Measurements from ENCODE around the gene NKG7. TPM values are rescaled to one million over a fixed set of nuclear protein-coding genes. Genes with fewer than 3 reads are reported as not detected.

NKG7 gene
- total RNA-seq, 4 donors from 2014 or later = 1.5 to 4.1 (median 2.4) TPM; not detected in 1

DNA sequence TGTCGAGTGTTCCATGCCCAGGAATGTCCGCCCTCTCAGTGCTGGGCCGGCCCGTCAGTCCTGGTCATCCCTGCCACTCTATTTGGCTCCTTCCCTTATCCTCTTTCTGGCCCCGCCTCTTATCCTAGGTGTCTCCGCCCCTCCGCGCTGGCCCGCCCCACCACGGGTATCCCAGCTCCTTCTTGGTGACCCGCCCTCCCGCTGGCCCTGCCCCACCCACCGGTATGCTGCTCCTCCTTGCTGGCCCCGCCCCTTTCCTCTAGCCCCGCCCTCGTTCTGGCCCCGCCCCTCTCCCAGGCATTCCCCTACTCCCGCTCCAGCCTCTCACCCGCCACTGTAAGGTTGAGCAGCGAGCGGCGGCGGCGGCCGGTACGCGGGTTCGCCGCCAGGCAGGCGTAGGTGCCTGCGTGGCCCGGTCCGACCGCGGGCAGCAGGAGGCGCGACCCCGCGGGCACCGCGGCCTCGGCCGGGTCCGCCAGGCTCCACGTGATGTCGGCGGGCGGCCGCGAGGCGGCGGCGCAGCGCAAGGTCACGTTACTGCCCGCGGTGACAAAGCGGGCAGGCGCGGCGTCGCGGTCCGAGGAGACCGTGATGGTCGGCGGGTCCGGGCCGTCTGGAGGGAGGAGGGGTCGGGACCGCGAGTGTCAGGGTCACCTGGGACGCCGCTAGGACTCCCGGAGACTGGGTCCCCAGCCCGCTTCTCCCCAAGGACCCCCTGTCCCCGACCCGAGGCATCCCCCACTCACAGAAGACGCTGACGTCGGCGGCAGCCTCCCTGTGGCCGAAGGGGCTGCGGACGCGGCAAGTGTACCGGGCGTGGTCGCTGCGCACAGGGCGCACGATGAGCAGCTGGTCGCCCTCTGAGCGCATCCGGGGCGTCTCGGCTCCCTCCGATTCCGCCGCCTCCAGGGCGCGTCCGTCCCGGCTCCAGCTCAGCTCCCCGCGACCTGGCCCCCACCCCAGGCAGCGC is 32.5 kb downstream of the NKG7 start:
- TF ChIP-seq, protein P1, sequence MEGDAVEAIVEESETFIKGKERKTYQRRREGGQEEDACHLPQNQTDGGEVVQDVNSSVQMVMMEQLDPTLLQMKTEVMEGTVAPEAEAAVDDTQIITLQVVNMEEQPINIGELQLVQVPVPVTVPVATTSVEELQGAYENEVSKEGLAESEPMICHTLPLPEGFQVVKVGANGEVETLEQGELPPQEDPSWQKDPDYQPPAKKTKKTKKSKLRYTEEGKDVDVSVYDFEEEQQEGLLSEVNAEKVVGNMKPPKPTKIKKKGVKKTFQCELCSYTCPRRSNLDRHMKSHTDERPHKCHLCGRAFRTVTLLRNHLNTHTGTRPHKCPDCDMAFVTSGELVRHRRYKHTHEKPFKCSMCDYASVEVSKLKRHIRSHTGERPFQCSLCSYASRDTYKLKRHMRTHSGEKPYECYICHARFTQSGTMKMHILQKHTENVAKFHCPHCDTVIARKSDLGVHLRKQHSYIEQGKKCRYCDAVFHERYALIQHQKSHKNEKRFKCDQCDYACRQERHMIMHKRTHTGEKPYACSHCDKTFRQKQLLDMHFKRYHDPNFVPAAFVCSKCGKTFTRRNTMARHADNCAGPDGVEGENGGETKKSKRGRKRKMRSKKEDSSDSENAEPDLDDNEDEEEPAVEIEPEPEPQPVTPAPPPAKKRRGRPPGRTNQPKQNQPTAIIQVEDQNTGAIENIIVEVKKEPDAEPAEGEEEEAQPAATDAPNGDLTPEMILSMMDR (IDR thresholded peaks at IDR 0.05) = peak; percentile 12 to 63 (median 33)
- TF ChIP-seq POLR2AphosphoS5 (IDR thresholded peaks at IDR 0.05) (peak; percentile 80 to 90), EP300 (IDR thresholded peaks at IDR 0.05) (no peak), POLR2A (IDR thresholded peaks at IDR 0.05; ENCODE audit: low read depth) (no peak)
- intact Hi-C loops (cut with DNase I) = loop anchor here (1.0 to 10.0 kb wide), 6 partner anchors 26 to 345 kb away; partner anchors contain the start of genes C19orf84 and ETFB
- Histone ChIP-seq H3K4me3 (peak overlapping the region; percentile 57 to 76 (median 73)), H3K27ac (replicated peaks in 1 of 4) (peak overlapping the region; percentile 84 to 92 (median 88)), H3K27me3 (no peaks in the 10 kb centered on the region), H3K4me1 (peaks cover 6 to 45% (median 24%) of the 10 kb centered on the region in 4 donors), H3K9me3 (no peaks in the 10 kb centered on the region), H3K36me3 (peaks cover 0 to 11% (median 7%) of the 10 kb centered on the region in 4 donors)
- WGBS = under 1% methylated on average over 21 of the region's 107 CpGs
- peak; percentile 100 for DNase-seq (ENCODE audit: extremely low spot score)

DNA sequence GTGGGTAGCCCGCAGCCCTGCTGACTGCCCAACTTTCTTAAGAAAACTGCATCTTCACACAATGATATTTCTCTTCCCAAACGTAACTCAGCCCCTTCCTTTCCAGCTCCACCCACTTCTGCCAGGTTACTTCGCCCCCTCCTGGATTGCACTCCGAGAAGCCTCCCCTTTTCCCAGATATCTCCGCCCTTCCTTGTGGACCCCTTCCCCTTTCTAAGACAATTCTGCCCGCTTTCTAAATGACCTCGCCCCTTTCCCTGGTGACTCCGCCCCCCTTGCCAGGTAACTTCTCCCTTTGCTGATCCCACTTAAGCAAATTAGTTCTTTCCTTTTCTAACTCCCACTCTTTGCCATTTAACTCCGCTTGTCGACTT is 33.2 kb downstream of the NKG7 start:
- H3K4me1 ChIP-seq = peaks cover 6 to 45% (median 24%) of the 10 kb centered on the region in 4 donors
- H3K36me3 ChIP-seq = peaks cover 0 to 4% (median under 1%) of the 10 kb centered on the region in 4 donors
- peak overlapping the region; percentile 57 to 76 (median 73) for H3K4me3 ChIP-seq
- intact Hi-C loops (cut with DNase I) = loop anchor here (2.0 to 10.0 kb wide), 3 partner anchors 68 to 316 kb away; no protein-coding TSS in a partner anchor
- DNase-seq (ENCODE audit: extremely low spot score) = no peak
- H3K9me3 ChIP-seq = no peaks in the 10 kb centered on the region
- TF ChIP-seq POLR2A (IDR thresholded peaks at IDR 0.05; ENCODE audit: low read depth) = no peak
- TF ChIP-seq POLR2AphosphoS5 (IDR thresholded peaks at IDR 0.05) = peak in 1 of 2 donors; percentile 34
- peak overlapping the region; percentile 84 to 92 (median 88) for H3K27ac ChIP-seq (replicated peaks in 1 of 4)
- no peaks in the 10 kb centered on the region for H3K27me3 ChIP-seq
- under 1% methylated on average over 10 of the region's 10 CpGs for WGBS

DNA sequence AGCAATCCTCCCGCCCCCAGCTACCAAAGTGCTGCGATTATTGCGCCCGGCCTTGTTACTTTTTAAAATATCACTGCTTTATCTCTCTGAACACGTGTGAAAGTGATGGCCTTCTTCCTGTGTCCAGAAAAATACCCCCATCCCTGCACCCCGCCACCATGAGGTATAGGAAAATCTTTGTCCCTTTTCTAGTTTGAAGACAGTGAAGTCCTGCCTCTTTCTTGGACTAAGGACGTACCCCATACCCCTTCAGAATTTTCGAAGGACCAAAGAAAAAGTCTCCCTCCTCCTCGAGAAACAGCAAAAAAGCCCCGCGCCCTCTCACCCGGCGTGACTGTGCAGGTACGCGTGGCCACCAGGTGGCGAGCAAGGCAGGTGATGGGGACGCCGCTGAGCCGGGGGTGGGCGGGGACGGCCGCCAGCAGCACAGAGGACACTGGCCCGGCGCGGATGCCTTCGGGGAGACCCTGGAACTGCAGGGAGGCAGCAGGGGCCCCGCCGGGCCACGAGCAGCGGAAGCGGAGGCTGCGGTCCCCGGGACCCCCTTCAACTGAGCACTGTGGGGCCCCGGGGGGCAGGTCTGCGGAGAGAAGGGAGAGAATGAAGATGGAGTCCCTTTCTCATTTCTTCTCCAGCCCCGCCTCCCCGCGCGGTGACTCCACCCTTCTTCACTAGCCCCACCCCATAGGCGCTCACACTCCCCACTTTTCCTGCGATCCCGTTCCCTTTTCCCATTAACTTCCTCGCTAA is 33.7 kb downstream of the NKG7 start:
- Histone ChIP-seq H3K36me3 (no peaks in the 10 kb centered on the region), H3K9me3 (no peaks in the 10 kb centered on the region), H3K27ac (replicated peaks in 1 of 4) (peak overlapping the region; percentile 84 to 92 (median 88)), H3K4me3 (peak overlapping the region; percentile 57 to 76 (median 73)), H3K4me1 (peaks cover 6 to 45% (median 24%) of the 10 kb centered on the region in 4 donors), H3K27me3 (no peaks in the 10 kb centered on the region)
- intact Hi-C loops (cut with DNase I) = loop anchor here (2.0 to 10.0 kb wide), 3 partner anchors 69 to 316 kb away; no protein-coding TSS in a partner anchor
- WGBS = 5% methylated on average over 43 of the region's 43 CpGs
- peak in 1 of 2 donors; percentile 11 for TF ChIP-seq POLR2AphosphoS5 (IDR thresholded peaks at IDR 0.05)
- no peak for TF ChIP-seq EP300 (IDR thresholded peaks at IDR 0.05)
- TF ChIP-seq, protein P1 (IDR thresholded peaks at IDR 0.05) = peak; percentile 84 to 94 (median 93)
- DNase-seq (ENCODE audit: extremely low spot score) = peak; percentile 97

DNA sequence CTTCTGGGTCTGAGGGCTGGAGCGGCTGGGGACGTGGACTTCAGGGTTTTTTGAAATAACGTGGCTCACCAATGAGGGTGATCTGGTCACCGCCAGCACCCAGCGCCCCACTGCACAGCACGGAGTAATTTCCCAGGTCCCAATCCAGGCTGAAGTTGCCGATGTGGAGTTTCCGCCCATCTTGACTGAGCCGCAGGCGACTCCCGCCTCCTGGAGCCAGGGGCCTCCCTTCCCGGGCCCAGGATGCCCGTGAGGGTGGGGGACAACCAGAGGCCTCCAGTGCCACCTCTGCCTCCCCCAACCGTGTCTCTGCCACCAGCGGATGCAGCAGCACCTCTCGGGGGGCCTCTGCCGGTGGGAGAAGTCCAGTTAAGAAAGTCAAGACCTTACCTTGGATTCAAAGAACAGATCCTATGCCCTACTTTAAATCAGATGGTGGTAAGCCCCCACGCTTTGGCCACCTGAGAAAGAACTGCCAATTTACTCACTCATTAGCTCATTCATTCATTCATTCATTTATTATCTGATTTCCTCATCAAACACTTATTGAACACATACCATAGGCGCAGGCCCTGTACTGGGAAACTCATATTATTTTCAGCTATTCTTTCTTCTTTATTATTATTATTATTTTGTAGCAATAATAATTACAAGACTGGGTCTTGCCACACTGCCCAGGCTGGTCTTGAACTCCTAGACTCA is 34.4 kb downstream of the NKG7 start:
- no peak for DNase-seq (ENCODE audit: extremely low spot score)
- H3K27me3 ChIP-seq = no peaks in the 10 kb centered on the region
- no peak overlapping the region for H3K4me3 ChIP-seq
- peaks cover 6 to 44% (median 24%) of the 10 kb centered on the region in 4 donors for H3K4me1 ChIP-seq
- peak overlapping the region in 3 of 4 donors; percentile 84 to 92 (median 85) for H3K27ac ChIP-seq (replicated peaks in 1 of 4)
- intact Hi-C loops (cut with DNase I) = loop anchor here (2.0 to 10.0 kb wide), 3 partner anchors 69 to 317 kb away; no protein-coding TSS in a partner anchor
- WGBS = 87% methylated on average over 19 of the region's 19 CpGs
- no peaks in the 10 kb centered on the region for H3K36me3 ChIP-seq
- no peaks in the 10 kb centered on the region for H3K9me3 ChIP-seq
- TF ChIP-seq EP300 (IDR thresholded peaks at IDR 0.05) = no peak
- TF ChIP-seq POLR2AphosphoS5 (IDR thresholded peaks at IDR 0.05) = no peak
- TF ChIP-seq, protein P1 (IDR thresholded peaks at IDR 0.05) = no peak
- TF ChIP-seq POLR2A (IDR thresholded peaks at IDR 0.05; ENCODE audit: low read depth) = no peak
